GM19395 (cell line): ENCODE measurements around the gene USP1.

Experiments
- ATAC-seq: cut with Tn5 transposase; IDR thresholded peaks from one replicate; pipeline ENCODE4 v1.9.1; 2021; ENCODE audit warnings: mild to moderate bottlenecking, moderate library complexity; ENCODE audit not compliant: unreplicated experiment

Gene USP1

DNA sequence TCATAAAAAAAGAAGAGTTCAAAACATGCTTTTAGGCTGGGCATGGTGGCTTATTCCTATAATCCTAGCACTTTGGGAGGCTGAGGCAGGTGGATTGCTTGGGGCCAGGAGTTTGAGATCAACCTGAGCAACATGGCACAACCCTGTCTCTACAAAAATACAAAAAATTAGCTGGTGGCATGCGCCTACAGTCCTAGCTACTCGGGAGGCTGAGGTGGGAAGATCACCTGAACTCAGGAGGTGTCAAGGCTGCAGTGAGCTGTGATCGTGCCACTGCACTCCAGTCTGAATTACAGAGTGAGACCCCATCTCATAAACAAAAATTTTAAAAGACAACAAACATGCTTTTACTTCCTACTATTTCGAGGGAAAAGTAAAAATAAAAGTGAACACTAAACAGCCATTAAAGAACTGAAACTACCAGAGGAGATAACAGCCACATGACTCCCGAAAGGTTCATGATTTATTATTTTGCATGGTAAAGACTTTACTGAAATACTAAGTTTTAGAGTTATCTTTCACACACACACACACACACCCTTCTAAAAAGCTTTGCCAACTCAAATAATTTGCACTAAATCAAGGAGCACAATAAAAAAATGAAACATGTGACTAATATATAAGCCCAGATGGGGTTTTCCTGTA lies 48.1 kb downstream of the USP1 start:
- ATAC-seq = peak; percentile 57

DNA sequence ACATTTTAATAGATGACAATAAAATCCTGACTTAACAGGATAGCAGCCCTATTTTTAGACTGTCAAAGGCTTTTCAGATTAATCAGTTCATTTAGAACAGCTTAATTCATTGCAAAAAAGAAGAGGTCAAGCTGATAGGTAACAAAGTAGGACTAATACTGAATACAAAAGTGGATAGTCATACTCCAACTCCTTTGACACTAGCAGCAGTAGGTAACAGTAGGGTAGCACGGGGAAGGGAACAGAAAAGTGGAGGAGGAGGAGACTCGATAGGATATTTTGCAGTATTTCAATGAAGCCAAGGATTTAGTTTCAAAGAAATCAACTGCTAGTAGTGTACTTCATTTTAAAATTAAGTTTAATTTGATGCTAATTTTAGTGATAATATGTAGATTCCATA lies 51.1 kb downstream of the USP1 start:
- no peak for ATAC-seq

DNA sequence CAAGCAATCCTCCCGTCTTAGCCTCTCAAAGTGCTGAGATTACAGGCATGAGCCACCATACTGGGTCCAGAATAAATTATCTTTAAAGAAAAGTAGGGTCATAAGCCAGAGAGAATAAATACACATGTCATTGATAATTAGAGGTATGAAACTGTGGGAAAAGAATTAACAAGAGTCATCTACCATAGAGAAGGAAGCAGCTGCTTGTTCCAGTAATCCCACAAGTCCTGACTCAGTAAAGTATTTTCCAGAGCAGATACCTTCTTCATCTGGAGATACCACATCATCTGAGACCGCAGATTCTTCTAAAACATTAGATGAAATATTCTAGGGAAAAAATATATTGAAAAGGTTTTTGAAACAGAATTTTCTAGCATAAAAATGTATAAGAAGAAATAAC lies 55.7 kb downstream of the USP1 start:
- ATAC-seq = no peak

DNA sequence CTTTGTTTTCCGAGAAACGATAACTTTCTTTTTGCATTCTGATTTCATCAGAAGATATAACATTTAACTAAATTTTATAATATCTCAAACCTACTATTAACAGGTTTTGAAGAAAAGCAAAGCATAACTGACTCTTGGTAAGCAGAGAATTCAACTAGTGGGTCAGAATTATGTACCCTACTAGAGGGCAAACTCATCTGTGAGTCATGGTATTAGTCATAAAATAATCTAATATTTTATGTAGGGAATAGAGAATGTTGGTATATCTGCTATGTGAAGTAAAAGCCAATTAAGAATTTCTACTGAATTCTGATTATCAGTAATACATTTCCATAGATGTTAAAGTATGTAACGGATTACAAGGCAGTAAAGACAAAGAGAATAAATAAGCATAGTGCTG lies 56.8 kb downstream of the USP1 start:
- no peak for ATAC-seq

DNA sequence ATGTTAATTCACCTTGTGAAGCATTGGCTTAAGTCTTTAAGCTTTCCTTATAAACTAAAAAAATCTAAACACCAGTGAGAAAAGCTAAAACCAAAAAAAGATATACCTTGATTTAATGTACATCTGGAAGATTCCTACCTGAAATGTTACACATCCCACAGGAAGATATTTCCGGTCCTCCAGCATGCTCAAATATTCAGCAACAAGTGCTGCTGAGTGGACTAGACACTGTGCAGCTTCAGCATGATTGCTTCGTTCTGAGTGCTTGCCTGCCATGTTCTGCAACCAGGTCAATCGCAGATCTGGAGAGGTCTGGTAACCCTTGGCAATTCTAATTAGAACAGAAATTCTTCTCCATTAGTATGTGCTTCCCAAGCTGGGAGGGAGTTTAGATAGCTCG lies 57.3 kb downstream of the USP1 start:
- no peak for ATAC-seq

DNA sequence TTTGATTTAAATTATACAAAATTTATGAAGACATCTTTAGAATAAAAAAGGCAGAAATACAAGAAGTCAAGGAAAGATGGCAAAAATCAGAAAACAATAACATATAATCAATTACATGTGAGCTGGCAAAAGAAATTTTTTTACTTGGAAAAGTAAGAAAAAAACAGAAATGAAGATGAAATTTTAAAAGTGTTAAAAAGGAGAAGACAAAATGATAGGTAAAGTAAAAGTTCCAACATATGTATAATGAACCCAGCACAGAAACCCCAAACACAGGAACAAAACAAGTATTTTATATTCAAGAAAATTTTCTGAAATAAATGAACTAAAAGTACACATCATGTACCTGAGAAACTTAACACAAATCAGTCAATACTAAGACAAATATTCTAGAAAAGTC lies 63.4 kb downstream of the USP1 start:
- ATAC-seq = no peak
